RWPE2 (cell line): ENCODE data around the gene OR5P2.
"Not testable (repeated sequence)": the region's sequence is repeated elsewhere in the genome, so short reads cannot be mapped to it uniquely, and the experiment has no call there.

Experiments used
- ATAC-seq: fragments of 200-7000 bp; cut with Tn5 transposase; 3 replicates; pipeline ENCODE4 v1.9.1; 2021; ENCODE audit warnings: low read depth
- DNase-seq: peaks from one replicate; pipeline ENCODE4 v3.0.0-alpha.2; 2020; ENCODE audit warnings: low spot score
- H3K27ac ChIP-seq: fragments of 450-650 bp; 2 replicates; pipeline ENCODE4 v1.5.1; 2017; ENCODE audit warnings: mild to moderate bottlenecking; ENCODE audit not compliant: poor library complexity, severe bottlenecking
- H3K27me3 ChIP-seq: fragments of 250-450 bp; sonication (Bioruptor Pico); 2 replicates; pipeline ENCODE4 v1.5.1; 2021; ENCODE audit warnings: mild to moderate bottlenecking, moderate library complexity; ENCODE audit not compliant: insufficient read depth, poor library complexity, severe bottlenecking
- H3K36me3 ChIP-seq: fragments of 250-450 bp; sonication (Bioruptor Pico); 2 replicates; pipeline ENCODE4 v1.5.1; 2020; ENCODE audit warnings: low read depth, mild to moderate bottlenecking, moderate library complexity
- H3K4me1 ChIP-seq: fragments of 250-450 bp; sonication (Bioruptor Pico); 2 replicates; pipeline ENCODE4 v1.5.1; 2021; ENCODE audit warnings: mild to moderate bottlenecking, moderate library complexity; ENCODE audit not compliant: insufficient read depth, poor library complexity, severe bottlenecking
- H3K4me3 ChIP-seq: fragments of 250-450 bp; sonication (Bioruptor Pico); 2 replicates; pipeline ENCODE4 v1.5.1; 2021; ENCODE audit warnings: mild to moderate bottlenecking, moderate library complexity; ENCODE audit not compliant: severe bottlenecking
- H3K9me3 ChIP-seq: fragments of 250-450 bp; sonication (Bioruptor Pico); 2 replicates; pipeline ENCODE4 v1.5.1; 2021; ENCODE audit warnings: mild to moderate bottlenecking, moderate library complexity; ENCODE audit not compliant: severe bottlenecking
- CTCF ChIP-seq: fragments of 450-650 bp; IDR thresholded peaks from one replicate; pipeline ENCODE4 v1.5.1; 2017; ENCODE audit warnings: mild to moderate bottlenecking, moderate library complexity; ENCODE audit not compliant: poor library complexity, severe bottlenecking

Gene OR5P2

GRCh38 chr11:7793233-7793632 is 3.5 kb downstream of the OR5P2 start:
- Histone ChIP-seq H3K4me3 (no peak overlapping the region), H3K36me3 (no peaks in the 10 kb centered on the region), H3K9me3 (no peaks in the 10 kb centered on the region), H3K27me3 (no peaks in the 10 kb centered on the region), H3K27ac (no peak overlapping the region), H3K4me1 (no peaks in the 10 kb centered on the region)
- no peak for DNase-seq
- TF ChIP-seq CTCF = no peak
- no peak for ATAC-seq

- H3K36me3 ChIP-seq = no peaks in the 10 kb centered on the region
- no peaks in the 10 kb centered on the region for H3K9me3 ChIP-seq
- H3K4me3 ChIP-seq = no peak overlapping the region
- H3K4me1 ChIP-seq = no peaks in the 10 kb centered on the region
- no peaks in the 10 kb centered on the region for H3K27me3 ChIP-seq
- DNase-seq = no peak
- H3K27ac ChIP-seq = no peak overlapping the region
- no peak for TF ChIP-seq CTCF
- no peak for ATAC-seq
Measured at GRCh38 chr11:7787239-7787638, 9.5 kb downstream of the OR5P2 start.

GRCh38 chr11:7775689-7776088 is 21.1 kb downstream of the OR5P2 start:
- TF ChIP-seq CTCF = no peak
- no peak overlapping the region for H3K27ac ChIP-seq
- DNase-seq (no peak), ATAC-seq (no peak)
- no peak overlapping the region for H3K4me3 ChIP-seq
- H3K27me3 ChIP-seq = no peaks in the 10 kb centered on the region
- H3K9me3 ChIP-seq = no peaks in the 10 kb centered on the region
- no peaks in the 10 kb centered on the region for H3K36me3 ChIP-seq
- no peaks in the 10 kb centered on the region for H3K4me1 ChIP-seq

GRCh38 chr11:7764301-7764700 is 32.4 kb downstream of the OR5P2 start:
- not testable (repeated sequence) for H3K9me3 ChIP-seq, ATAC-seq, H3K27me3 ChIP-seq, H3K4me1 ChIP-seq, H3K4me3 ChIP-seq, H3K27ac ChIP-seq, H3K36me3 ChIP-seq, DNase-seq

GRCh38 chr11:7759010-7759409 is 37.7 kb downstream of the OR5P2 start:
- no peaks in the 10 kb centered on the region for H3K4me1 ChIP-seq
- H3K36me3 ChIP-seq = no peaks in the 10 kb centered on the region
- ATAC-seq (no peak), DNase-seq (no peak)
- TF ChIP-seq CTCF = no peak
- no peaks in the 10 kb centered on the region for H3K27me3 ChIP-seq
- H3K27ac ChIP-seq = no peak overlapping the region
- no peaks in the 10 kb centered on the region for H3K9me3 ChIP-seq
- no peak overlapping the region for H3K4me3 ChIP-seq
